ENCODE data around the gene SMARCD3.
A peak's percentile ranks its signal among the peaks of the same experiment; 100 is the strongest.

The SMARCD3 gene

GRCh38 chr7:151208253-151208862, 40.1 kb downstream of the SMARCD3 start:
- DNase-seq (ENCODE audit: low spot score): no peak

GRCh38 chr7:151207804-151208203, 40.7 kb downstream of the SMARCD3 start:
- no peak for DNase-seq (ENCODE audit: low spot score)

GRCh38 chr7:151207315-151207714, 41.2 kb downstream of the SMARCD3 start:
- DNase-seq (ENCODE audit: low spot score): no peak

GRCh38 chr7:151206914-151207313, 41.6 kb downstream of the SMARCD3 start:
- no peak for DNase-seq (ENCODE audit: low spot score)

GRCh38 chr7:151205730-151206129, 42.8 kb downstream of the SMARCD3 start:
- no peak for DNase-seq (ENCODE audit: low spot score)

- DNase-seq (ENCODE audit: low spot score): no peak
These were observed 44.0 kb downstream of the SMARCD3 start for GRCh38 chr7:151204383-151205032.

GRCh38 chr7:151202836-151203235, 45.7 kb downstream of the SMARCD3 start:
- DNase-seq (ENCODE audit: low spot score): no peak

- no peak for DNase-seq (ENCODE audit: low spot score)
These were observed 46.7 kb downstream of the SMARCD3 start for GRCh38 chr7:151201751-151202150.

GRCh38 chr7:151201344-151201743, 47.1 kb downstream of the SMARCD3 start:
- no peak for DNase-seq (ENCODE audit: low spot score)

- DNase-seq (ENCODE audit: low spot score): peak; percentile 30
These were observed 49.3 kb downstream of the SMARCD3 start for GRCh38 chr7:151198945-151199848.

GRCh38 chr7:151197932-151198331, 50.6 kb downstream of the SMARCD3 start:
- DNase-seq (ENCODE audit: low spot score): no peak

- DNase-seq (ENCODE audit: low spot score): no peak
These were observed 52.7 kb downstream of the SMARCD3 start for GRCh38 chr7:151195616-151196450.

GRCh38 chr7:151194188-151194587, 54.3 kb downstream of the SMARCD3 start:
- DNase-seq (ENCODE audit: low spot score): no peak

- DNase-seq (ENCODE audit: low spot score): no peak
These were observed 55.1 kb downstream of the SMARCD3 start for GRCh38 chr7:151193203-151193978.

GRCh38 chr7:151192002-151192539, 56.4 kb downstream of the SMARCD3 start:
- DNase-seq (ENCODE audit: low spot score): no peak

- no peak for DNase-seq (ENCODE audit: low spot score)
These were observed 57.0 kb downstream of the SMARCD3 start for GRCh38 chr7:151191544-151191943.

- DNase-seq (ENCODE audit: low spot score): no peak
These were observed 59.5 kb downstream of the SMARCD3 start for GRCh38 chr7:151189038-151189437.

Data from Ammon's horn (tissue), 1 donor.